AG20443 (cell line): ENCODE results near the gene DRAM2.
"Not testable (repeated sequence)": the region's sequence is repeated elsewhere in the genome, so short reads cannot be mapped to it uniquely, and the experiment has no call there.

Source experiments
- DNase-seq: peaks from one replicate; pipeline ENCODE4 v3.0.0; 2012; ENCODE audit warnings: low spot score, mixed read lengths

Gene DRAM2

DNA sequence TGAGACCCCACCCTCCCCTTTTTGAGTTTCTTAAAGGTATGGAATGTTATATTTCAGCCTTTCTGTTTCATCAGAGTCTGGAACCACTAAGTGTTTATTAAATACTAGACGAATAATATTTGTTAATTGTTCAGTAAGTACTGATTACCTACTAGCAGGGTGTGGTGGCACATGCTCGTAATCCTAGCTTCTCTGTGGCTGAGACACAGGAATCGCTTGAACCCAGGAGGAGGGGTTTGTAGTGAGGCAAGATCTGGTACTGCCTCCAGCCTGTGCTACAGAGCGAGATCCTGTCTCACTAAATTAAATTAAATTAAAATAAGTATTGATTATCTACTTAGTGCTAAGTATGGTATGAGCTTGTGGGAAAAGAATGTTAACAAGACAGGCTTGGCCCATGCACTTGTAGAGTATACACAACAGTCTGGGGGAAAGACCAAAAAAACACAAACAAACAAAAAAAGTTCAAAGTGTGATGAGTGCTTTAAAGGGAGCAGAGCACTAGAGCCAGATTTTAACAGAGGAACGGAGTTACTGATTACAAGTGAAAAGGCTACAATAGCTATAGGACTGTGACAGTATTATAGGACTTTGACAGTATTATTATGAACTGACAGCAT is 2.6 kb upstream of the DRAM2 start:
- no peak for DNase-seq

- no peak for DNase-seq
These were observed 1.6 kb upstream of the DRAM2 start for GRCh38 chr1:111141245-111142220.

DNA sequence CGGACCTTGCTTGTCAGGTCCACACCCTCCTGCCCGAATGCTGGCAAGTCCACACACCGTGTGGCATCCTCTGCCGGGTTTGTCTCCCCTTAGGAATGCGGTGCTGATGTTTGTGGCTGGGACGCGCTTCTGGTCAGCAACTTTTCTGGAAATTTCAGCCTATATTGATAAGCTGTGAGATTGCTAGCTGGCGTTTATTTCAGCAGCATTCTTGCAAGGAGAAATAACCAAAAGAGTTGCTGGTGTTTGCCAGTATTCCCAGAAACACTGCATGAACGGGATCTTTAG is 731 bp upstream of the DRAM2 start:
- peak; percentile 88 for DNase-seq

GRCh38 chr1:111139324-111139955 is 453 bp downstream of the DRAM2 start:
- peak; percentile 61 for DNase-seq

GRCh38 chr1:111133866-111134265 is 6.0 kb downstream of the DRAM2 start:
- DNase-seq = no peak

DNA sequence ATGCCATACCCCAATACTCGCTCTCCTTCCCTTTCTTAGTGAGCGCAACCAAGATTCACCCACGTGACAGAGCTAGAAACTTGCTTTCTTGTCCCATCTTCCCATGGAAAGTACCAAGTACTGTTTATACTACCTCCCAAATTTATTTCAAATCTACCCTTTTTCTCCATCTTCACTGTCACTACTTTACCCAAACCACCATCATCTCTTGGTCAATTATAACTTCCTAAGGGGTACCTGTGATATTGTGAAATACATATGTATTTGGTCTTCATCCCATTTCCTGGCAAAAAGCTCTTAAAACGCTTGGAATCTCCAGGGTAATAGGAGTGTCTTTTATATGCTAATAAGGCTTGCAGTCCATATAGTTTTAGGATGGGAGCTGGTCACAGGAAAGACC is 8.2 kb downstream of the DRAM2 start:
- no peak for DNase-seq

DNA sequence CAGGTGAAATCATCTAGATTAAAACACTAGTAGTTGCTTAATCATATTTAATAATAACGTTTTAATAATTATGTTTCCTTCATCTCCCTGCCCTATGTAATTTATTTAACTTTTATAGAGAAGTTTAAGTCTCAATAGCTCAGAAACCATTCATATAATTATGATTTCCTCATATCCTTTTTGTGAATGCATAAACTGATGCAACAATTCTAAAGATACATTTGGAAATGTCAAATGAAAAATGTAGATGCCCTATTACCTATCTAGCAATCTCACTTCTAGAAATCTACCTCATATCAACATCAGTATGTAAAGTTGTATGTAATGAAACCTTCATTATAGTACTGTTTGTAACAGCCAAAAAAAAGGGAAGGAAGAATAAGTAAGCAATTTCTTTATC is 10.5 kb downstream of the DRAM2 start:
- DNase-seq = no peak

- DNase-seq = no peak
These were observed 11.8 kb downstream of the DRAM2 start for GRCh38 chr1:111127923-111128643.

GRCh38 chr1:111126354-111126753 is 13.5 kb downstream of the DRAM2 start:
- DNase-seq = no peak

DNA sequence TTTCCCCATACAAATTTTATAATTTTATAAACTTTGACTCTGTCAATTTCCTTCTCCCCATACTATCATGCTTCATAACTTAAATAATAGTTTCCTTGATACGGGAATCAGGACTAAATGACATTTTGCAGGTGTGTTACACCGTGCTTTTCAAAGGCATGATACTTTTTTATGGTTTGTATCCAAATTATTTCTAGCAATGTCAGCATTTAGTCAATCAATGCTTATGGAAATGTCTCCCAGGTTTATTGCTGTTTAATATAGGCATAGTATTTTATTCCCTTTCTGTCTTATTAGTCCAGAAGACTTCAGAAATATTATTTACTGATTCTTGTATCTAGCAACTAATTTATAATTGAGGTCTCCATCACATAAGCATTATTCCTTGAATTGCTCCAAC is 23.4 kb downstream of the DRAM2 start:
- DNase-seq = no peak

- no peak for DNase-seq
These were observed 29.5 kb downstream of the DRAM2 start for GRCh38 chr1:111110197-111110899.

DNA sequence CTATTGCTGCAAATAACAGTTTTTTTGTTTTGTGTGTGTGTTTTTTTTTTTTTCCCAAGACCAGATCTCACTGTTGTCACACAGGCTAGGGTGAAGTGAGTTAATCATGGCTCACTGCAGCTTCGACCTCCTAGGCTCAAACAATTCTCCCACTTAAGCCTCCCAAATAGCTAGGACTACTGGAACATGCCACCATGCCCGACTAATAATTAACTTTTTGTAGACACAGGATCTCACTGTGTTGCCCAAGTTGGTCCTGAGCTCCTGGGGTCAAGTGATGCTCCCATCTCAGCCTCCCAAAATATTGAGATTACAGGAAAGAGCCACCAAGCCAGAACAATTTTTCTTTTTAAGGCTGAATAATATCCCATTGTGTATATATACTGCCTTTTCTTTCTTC is 34.9 kb downstream of the DRAM2 start:
- no peak for DNase-seq

- DNase-seq = no peak
These were observed 37.8 kb downstream of the DRAM2 start for GRCh38 chr1:111101854-111102642.

GRCh38 chr1:111099289-111099688 is 40.6 kb downstream of the DRAM2 start:
- no peak for DNase-seq

DNA sequence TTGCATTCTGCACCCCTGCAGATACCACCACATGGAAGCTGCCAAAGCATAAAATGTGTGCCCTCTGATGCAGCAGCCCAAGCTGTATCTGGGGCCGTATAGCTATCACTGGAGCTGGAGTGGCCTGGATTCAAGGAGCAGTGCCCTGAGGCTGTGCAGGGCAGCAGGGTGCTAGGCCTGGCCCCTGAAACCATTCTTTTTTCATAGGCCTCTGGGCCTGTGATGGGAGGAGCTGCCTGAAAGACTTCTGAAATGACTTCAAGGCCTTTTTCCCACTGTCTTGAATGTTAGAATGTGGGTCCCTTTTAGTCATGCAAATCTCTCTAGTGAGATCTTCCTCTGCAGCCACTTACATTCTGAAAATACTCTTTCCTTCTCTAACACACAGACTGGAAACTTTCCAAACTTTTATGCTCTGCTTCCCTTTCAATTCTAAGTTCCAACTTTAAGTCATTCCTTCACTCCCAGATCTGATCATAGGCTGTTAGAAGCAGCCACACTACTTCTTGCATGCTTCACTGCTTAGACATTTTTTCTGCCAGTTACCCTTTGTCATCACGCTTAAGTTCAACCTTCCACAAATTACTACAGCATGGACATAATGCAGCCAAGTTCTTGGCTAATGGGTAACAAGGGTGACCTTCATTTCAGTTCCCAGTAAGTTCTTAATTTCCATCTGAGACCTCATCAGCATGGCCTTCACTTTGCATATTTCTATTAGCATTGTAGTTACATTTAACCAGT is 42.4 kb downstream of the DRAM2 start:
- DNase-seq = no peak

- not testable (repeated sequence) for DNase-seq
These were observed 44.5 kb downstream of the DRAM2 start for GRCh38 chr1:111095421-111095820.

DNA sequence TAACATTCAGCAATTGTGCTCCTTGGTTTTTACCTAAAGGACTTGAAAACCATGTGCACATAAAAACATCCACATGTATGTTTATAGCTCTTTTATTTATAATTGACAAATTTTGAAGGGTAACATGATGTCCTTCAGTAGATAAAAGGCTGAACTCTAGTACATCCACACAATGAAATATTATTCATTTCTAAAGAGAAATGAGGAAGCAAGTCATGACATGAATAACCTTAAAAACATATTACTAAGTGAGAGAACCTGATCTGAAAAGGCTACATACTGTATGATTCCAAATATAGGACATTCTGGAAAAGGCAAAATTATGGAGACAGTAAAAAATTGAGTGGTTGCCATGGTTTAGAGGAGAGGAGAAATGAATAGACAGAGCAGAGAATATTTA is 50.3 kb downstream of the DRAM2 start:
- no peak for DNase-seq

DNA sequence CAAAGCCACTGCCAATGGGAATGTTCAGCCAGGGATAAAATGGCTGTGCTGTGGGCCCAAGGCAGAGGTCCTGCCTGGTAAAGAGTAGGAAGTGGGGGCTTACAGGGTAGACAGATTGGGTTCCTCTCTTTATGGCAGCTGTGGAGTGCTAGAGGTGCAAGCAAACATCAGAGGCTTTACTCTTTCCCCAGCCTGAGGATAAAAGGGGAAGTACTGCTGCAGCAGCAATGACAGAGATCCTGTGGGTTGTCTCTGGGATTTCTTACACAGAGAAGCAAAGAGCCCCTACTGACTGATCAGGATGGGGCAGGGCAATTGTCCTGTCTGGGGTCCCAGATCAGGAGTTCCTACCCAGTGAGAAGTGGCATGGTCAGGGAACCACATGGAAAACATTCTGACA is 54.2 kb downstream of the DRAM2 start:
- no peak for DNase-seq

DNA sequence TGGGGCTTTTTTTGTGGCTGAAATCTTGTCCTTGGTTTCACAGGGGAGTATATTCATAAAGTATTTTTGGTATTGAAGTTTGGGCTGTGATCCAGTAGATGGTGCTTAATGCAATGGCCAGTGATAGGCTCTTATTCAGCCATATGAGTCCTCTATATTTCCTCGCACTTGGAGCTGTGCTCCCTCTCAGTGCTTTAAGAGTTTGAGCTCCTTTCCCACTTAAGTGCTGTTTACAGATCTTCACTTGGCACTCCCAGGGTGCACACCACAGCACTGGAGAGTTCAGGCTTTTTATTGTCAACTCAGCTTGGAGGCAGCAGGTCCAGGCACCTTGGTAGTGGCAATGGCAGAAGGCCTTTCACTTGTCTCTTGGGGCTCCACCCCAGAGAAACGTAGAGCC is 54.9 kb downstream of the DRAM2 start:
- no peak for DNase-seq
